Measurements from ENCODE around the gene C2CD4B. TPM values are rescaled to one million over a fixed set of nuclear protein-coding genes. Genes with fewer than 3 reads are reported as not detected.
A peak's percentile ranks its signal among the peaks of the same experiment; 100 is the strongest.

Gene C2CD4B
- total RNA-seq, 1 experiment from 2014 or later, result 0.26 TPM

DNA sequence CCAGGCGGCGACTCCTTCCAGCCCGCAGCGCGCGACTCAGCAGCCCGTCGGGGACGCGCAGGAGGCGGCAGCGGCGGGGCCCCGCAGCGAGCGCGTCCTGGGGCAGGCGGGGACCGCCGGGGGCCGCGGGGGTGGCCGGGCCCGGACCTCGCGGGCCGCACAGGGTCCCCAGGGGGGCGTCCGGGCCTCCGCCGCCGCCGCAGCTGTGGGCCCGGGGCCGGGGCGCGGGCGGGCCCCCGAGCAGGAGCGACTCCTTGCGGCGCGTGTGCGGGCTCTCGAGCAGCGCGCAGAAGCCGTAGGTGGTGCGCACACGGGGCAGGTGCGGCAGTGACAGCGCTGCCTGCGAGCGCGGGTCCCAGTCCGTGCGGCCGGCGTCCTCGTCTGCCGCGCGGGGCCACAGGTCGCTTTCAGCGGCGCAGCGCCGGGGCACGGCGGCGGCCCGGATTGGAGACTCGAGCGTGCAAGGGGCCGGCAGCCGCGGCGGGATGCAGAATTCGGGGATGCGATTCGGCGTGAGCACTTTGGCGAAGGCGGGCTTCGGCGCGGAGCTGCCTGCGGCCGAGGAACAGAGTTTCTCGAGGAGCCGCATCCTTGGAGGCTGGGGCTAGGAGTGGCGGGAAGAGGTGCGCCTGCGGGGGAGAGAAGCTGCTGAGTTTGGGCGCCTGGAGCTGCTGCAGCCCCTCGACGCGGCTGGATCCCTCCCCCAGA, 535 bp downstream of the C2CD4B start:
- Histone ChIP-seq H3K4me1 (ENCODE audit: control insufficient read depth, insufficient read depth, low read length) (0 out of 2 replicates have a peak, but pooled peaks cover 4% of the 10 kb centered on the region), H3K4me3 (ENCODE audit: low read depth in 2 of 2, low read length in 2 of 2) (peak overlapping the region; percentile 32 to 38), H3K27ac (ENCODE audit: low read length) (no peak overlapping the region), H3K36me3 (ENCODE audit: control insufficient read depth, insufficient read depth, low read length) (no peaks in the 10 kb centered on the region), H3K27me3 (ENCODE audit: control insufficient read depth, insufficient read depth, low read length) (peaks cover 46% of the 10 kb centered on the region), H3K9me3 (ENCODE audit: control insufficient read depth, insufficient read depth, low read depth, low read length) (no peaks in the 10 kb centered on the region)
- ChIA-PET CTCF (interaction anchor here (1.0 kb wide), 1 partner anchor 90 kb away, joined by 5 read pairs; no protein-coding TSS in a partner anchor), POLR2A (no interaction called here)
- intact Hi-C loops (cut with micrococcal nuclease; ENCODE audit: unreplicated experiment), result no loop called here
- in situ Hi-C loops (cut with HindIII; ENCODE audit: low pct_unique_long_range_greater_than_20kb, low sequenced_read_pairs), result no loop called here
- DNase-seq (ENCODE audit: low read depth, low spot score), result no peak
- TF ChIP-seq TCF7L2 (IDR thresholded peaks at IDR 0.05; ENCODE audit: low read depth, low read length), result no peak
- TF ChIP-seq, protein P1, sequence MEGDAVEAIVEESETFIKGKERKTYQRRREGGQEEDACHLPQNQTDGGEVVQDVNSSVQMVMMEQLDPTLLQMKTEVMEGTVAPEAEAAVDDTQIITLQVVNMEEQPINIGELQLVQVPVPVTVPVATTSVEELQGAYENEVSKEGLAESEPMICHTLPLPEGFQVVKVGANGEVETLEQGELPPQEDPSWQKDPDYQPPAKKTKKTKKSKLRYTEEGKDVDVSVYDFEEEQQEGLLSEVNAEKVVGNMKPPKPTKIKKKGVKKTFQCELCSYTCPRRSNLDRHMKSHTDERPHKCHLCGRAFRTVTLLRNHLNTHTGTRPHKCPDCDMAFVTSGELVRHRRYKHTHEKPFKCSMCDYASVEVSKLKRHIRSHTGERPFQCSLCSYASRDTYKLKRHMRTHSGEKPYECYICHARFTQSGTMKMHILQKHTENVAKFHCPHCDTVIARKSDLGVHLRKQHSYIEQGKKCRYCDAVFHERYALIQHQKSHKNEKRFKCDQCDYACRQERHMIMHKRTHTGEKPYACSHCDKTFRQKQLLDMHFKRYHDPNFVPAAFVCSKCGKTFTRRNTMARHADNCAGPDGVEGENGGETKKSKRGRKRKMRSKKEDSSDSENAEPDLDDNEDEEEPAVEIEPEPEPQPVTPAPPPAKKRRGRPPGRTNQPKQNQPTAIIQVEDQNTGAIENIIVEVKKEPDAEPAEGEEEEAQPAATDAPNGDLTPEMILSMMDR (IDR thresholded peaks at IDR 0.05), result peak; percentile 32
- BruUV-seq (replicated peaks), result no TSS peak
- ATAC-seq, result peak; percentile 74

GRCh38 chr15:62164014-62164395, 1.1 kb downstream of the C2CD4B start:
- peaks cover 50% of the 10 kb centered on the region for H3K27me3 ChIP-seq (ENCODE audit: control insufficient read depth, insufficient read depth, low read length)
- BruUV-seq (replicated peaks), result no TSS peak
- intact Hi-C loops (cut with micrococcal nuclease; ENCODE audit: unreplicated experiment), result no loop called here
- ATAC-seq (peak; percentile 61), DNase-seq (ENCODE audit: low read depth, low spot score) (no peak)
- H3K27ac ChIP-seq (ENCODE audit: low read length), result no peak overlapping the region
- no peaks in the 10 kb centered on the region for H3K36me3 ChIP-seq (ENCODE audit: control insufficient read depth, insufficient read depth, low read length)
- 0 out of 2 replicates have a peak, but pooled peaks cover 4% of the 10 kb centered on the region for H3K4me1 ChIP-seq (ENCODE audit: control insufficient read depth, insufficient read depth, low read length)
- in situ Hi-C loops (cut with HindIII; ENCODE audit: low pct_unique_long_range_greater_than_20kb, low sequenced_read_pairs), result no loop called here
- H3K9me3 ChIP-seq (ENCODE audit: control insufficient read depth, insufficient read depth, low read depth, low read length), result no peaks in the 10 kb centered on the region
- H3K4me3 ChIP-seq (ENCODE audit: low read depth in 2 of 2, low read length in 2 of 2), result peak overlapping the region; percentile 12 to 26; a peak in 3 of 4 replicates
- POLR2A ChIA-PET, result no interaction called here
- CTCF ChIA-PET, result no interaction called here
- TF ChIP-seq POLR2AphosphoS5 (IDR thresholded peaks at IDR 0.05; ENCODE audit: low read depth, low read length) (no peak), SIN3A (IDR thresholded peaks at IDR 0.05; ENCODE audit: borderline replicate concordance, insufficient read depth, low read depth, low read length) (no peak), TCF7L2 (IDR thresholded peaks at IDR 0.05; ENCODE audit: low read depth, low read length) (no peak)
- TF ChIP-seq, protein P2, sequence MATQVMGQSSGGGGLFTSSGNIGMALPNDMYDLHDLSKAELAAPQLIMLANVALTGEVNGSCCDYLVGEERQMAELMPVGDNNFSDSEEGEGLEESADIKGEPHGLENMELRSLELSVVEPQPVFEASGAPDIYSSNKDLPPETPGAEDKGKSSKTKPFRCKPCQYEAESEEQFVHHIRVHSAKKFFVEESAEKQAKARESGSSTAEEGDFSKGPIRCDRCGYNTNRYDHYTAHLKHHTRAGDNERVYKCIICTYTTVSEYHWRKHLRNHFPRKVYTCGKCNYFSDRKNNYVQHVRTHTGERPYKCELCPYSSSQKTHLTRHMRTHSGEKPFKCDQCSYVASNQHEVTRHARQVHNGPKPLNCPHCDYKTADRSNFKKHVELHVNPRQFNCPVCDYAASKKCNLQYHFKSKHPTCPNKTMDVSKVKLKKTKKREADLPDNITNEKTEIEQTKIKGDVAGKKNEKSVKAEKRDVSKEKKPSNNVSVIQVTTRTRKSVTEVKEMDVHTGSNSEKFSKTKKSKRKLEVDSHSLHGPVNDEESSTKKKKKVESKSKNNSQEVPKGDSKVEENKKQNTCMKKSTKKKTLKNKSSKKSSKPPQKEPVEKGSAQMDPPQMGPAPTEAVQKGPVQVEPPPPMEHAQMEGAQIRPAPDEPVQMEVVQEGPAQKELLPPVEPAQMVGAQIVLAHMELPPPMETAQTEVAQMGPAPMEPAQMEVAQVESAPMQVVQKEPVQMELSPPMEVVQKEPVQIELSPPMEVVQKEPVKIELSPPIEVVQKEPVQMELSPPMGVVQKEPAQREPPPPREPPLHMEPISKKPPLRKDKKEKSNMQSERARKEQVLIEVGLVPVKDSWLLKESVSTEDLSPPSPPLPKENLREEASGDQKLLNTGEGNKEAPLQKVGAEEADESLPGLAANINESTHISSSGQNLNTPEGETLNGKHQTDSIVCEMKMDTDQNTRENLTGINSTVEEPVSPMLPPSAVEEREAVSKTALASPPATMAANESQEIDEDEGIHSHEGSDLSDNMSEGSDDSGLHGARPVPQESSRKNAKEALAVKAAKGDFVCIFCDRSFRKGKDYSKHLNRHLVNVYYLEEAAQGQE (IDR thresholded peaks at IDR 0.05; ENCODE audit: insufficient read depth in 1 of 2, low read depth in 2 of 2, low read length in 1 of 2), result no peak
- TF ChIP-seq, protein P1 (IDR thresholded peaks at IDR 0.05), result no peak
